ENCODE data around the gene PLVAP. TPM values are rescaled to one million over a fixed set of nuclear protein-coding genes. Genes with fewer than 3 reads are reported as not detected.

Gene PLVAP
- polyA plus RNA-seq, 2 of the 4 experiments (the other 2 are of a cell fraction) = not detected

- ChIA-PET CTCF (interaction anchor here (0.6 to 8.7 kb wide), 11 partner anchors 12 to 1890 kb away, joined by 3 to 98 read pairs (median 3); no protein-coding TSS in a partner anchor), POLR2A (interaction anchor here (0.6 to 1.9 kb wide), 6 partner anchors 12 to 646 kb away, joined by 3 to 15 read pairs (median 4); partner anchors contain the start of gene ANO8)
- Histone ChIP-seq H3K4me1 (peaks cover 28% of the 10 kb centered on the region), H3K27ac (peak overlapping the region; percentile 73 to 87), H3K9me3 (no peaks in the 10 kb centered on the region), H3K4me2 (peak overlapping the region; percentile 93), H3K4me3 (no peak overlapping the region)
- 4% methylated on average over 4 of the region's 7 CpGs for WGBS (ENCODE audit: missing lambda C conversion rate)
- no peak for FAIRE-seq
- TF ChIP-seq MAX (IDR thresholded peaks at IDR 0.05) (no peak), E2F6 (IDR thresholded peaks at IDR 0.05; ENCODE audit: borderline replicate concordance, low read depth) (0 out of 2 replicates have a peak, but pooled peaks have one; percentile 76), ZFP36 (IDR thresholded peaks at IDR 0.05; ENCODE audit: borderline replicate concordance, partially characterized antibody) (peak; percentile 57)
- TF ChIP-seq, protein P1, sequence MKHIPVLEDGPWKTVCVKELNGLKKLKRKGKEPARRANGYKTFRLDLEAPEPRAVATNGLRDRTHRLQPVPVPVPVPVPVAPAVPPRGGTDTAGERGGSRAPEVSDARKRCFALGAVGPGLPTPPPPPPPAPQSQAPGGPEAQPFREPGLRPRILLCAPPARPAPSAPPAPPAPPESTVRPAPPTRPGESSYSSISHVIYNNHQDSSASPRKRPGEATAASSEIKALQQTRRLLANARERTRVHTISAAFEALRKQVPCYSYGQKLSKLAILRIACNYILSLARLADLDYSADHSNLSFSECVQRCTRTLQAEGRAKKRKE (CRISPR knock-in tag; IDR thresholded peaks at IDR 0.05; ENCODE audit: low read depth) = peak; percentile 95
- no peak for ATAC-seq
- DNase-seq (ENCODE audit: low read depth in 1 of 2, low spot score in 1 of 2) = no peak
Observed at GRCh38 chr19:17305216-17305516, 72.0 kb downstream of the PLVAP start.

DNA sequence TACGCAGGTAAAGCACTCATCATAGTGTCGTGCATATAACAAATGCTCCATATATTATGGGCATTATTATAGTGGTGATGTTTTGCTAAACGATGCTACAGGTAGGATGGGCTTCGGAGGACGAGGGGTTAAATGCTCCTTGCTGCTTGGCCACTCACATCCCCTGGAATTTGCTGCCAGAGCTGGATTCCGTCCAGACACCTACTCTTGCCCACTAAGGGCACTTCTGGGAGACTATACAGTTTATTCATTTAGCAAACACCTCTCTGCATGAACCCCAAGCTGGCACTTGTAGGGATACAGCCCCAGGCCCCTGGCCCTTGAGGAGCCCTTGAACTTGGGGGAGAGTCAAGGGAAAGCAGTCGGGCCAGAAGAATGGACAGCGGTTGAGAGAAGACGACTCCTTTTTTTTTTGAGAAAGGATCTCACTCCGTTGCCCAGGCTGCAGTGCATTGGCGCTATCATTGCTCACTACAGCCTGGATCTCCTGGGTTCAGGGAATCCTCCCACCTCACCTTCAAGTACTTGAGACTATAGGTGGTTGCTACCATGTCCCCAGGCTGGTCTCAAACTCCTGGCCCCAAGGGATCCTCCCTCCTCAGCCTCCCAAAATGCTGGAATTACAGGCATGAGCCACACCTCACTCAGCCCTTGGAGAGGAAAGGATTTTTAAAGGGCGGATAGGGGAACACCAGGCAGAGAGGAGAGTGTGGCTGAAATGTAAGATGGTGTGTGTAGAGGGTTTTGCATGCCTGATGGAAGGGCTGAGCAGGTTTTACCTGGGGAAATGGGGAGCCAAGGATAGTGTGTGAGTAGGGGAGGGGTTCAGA lies 72.5 kb downstream of the PLVAP start:
- CTCF ChIA-PET = interaction anchor here (0.6 to 8.7 kb wide), 12 partner anchors 11 to 1890 kb away, joined by 3 to 98 read pairs (median 4); no protein-coding TSS in a partner anchor
- Histone ChIP-seq H3K27ac (peak overlapping the region; percentile 73 to 87), H3K4me1 (peaks cover 28% of the 10 kb centered on the region), H3K4me2 (peak overlapping the region; percentile 93), H3K9me3 (no peaks in the 10 kb centered on the region), H3K4me3 (no peak overlapping the region)
- ATAC-seq = no peak
- no peak for FAIRE-seq
- 56% methylated on average over 12 of the region's 12 CpGs for WGBS (ENCODE audit: missing lambda C conversion rate)
- DNase-seq (ENCODE audit: low read depth in 1 of 2, low spot score in 1 of 2) = no peak
- POLR2A ChIA-PET = interaction anchor here (0.7 to 1.9 kb wide), 5 partner anchors 12 to 89 kb away, joined by 3 to 15 read pairs (median 4); partner anchors contain the start of gene ANO8
- TF ChIP-seq HEYL (CRISPR knock-in tag; IDR thresholded peaks at IDR 0.05) = no peak
- TF ChIP-seq NPAS2 (CRISPR knock-in tag; IDR thresholded peaks at IDR 0.05; ENCODE audit: borderline replicate concordance) = no peak
- no peak for TF ChIP-seq POLR2AphosphoS2 (conservative IDR thresholded peaks at IDR 0.05; ENCODE audit: low read length)
- no peak for TF ChIP-seq RAD21 (conservative IDR thresholded peaks at IDR 0.05 in 1 of 2, IDR thresholded peaks at IDR 0.05 in 1 of 2)
- no peak for TF ChIP-seq ZNF302 (CRISPR knock-in tag; IDR thresholded peaks at IDR 0.05)
- TF ChIP-seq JUNB (IDR thresholded peaks at IDR 0.05) = no peak
- no peak for TF ChIP-seq BCL3 (IDR thresholded peaks at IDR 0.05)
- TF ChIP-seq ZSCAN20 (CRISPR knock-in tag; IDR thresholded peaks at IDR 0.05) = no peak
- TF ChIP-seq RCOR1 (IDR thresholded peaks at IDR 0.05; ENCODE audit: low read depth, low read length) = no peak
- TF ChIP-seq, protein P1 (CRISPR knock-in tag; IDR thresholded peaks at IDR 0.05; ENCODE audit: low read depth) = no peak
- no peak for TF ChIP-seq HES2 (IDR thresholded peaks at IDR 0.05)
- no peak for TF ChIP-seq CBX8 (IDR thresholded peaks at IDR 0.05)
- TF ChIP-seq KDM5A (IDR thresholded peaks at IDR 0.05) = no peak
- no peak for TF ChIP-seq PHF8 (IDR thresholded peaks at IDR 0.05; ENCODE audit: borderline replicate concordance, low read depth)
- no peak for TF ChIP-seq RFX5 (IDR thresholded peaks at IDR 0.05)
- TF ChIP-seq MAZ (IDR thresholded peaks at IDR 0.05; ENCODE audit: borderline replicate concordance, low read depth, low read length) = no peak
